Measurements from ENCODE around the gene SIGLEC1. TPM values are rescaled to one million over a fixed set of nuclear protein-coding genes. Genes with fewer than 3 reads are reported as not detected.

The SIGLEC1 gene
- total and polyA plus RNA-seq, 2 experiments from 2014 or later: not detected

DNA sequence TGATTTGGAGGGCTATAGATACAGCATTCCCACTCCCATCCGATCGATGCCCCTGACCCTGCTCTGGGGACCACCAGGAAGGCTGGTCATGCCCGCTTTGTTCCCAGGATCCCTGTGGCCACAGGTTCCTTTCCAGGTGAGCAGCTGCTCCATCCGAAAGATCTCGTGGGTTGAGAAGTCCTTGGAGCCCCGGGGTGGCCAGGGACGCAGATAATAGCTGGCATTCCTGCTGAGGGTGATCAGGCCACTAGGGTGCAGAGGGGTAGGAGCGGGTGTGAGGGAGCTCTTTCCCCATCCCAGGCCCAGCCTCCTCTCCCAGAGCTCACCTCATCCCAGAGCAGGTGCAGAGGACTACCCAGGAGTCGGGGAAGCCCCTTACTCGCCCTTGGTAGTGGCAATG, 38.0 kb downstream of the SIGLEC1 start:
- Histone ChIP-seq H3K4me3 (no peak overlapping the region), H4K20me1 (replicated peaks; ENCODE audit: insufficient read depth) (no peaks in the 10 kb centered on the region), H3F3A (replicated peaks; ENCODE audit: low read depth) (peaks cover 3% of the 10 kb centered on the region; the same call in 1 of the 2 replicates), H3K27ac (ENCODE audit: low read depth) (no peak overlapping the region), H3K4me1 (ENCODE audit: insufficient read depth) (no peaks in the 10 kb centered on the region), H3K79me2 (replicated peaks; ENCODE audit: insufficient read depth) (no peaks in the 10 kb centered on the region), H2AFZ (no peak overlapping the region), H3K27me3 (ENCODE audit: insufficient read depth) (peaks cover 45% of the 10 kb centered on the region), H3K36me3 (ENCODE audit: insufficient read depth) (no peaks in the 10 kb centered on the region), H3K4me2 (no peak overlapping the region), H3K9me2 (ENCODE audit: insufficient read depth) (no peaks in the 10 kb centered on the region)
- DNase-seq (ENCODE audit: low spot score) (no peak), ATAC-seq (no peak)
- no peak overlapping the region for H3K27ac Mint-ChIP-seq
- H3K4me1 Mint-ChIP-seq: peaks cover 33% of the 10 kb centered on the region
- H3K36me3 Mint-ChIP-seq (ENCODE audit: low read depth): no peaks in the 10 kb centered on the region
- no peak overlapping the region for H3K4me3 Mint-ChIP-seq
- TF ChIP-seq CREB1 (CRISPR knock-in tag; IDR thresholded peaks at IDR 0.05; ENCODE audit: low read depth) (no peak), ZNF114 (CRISPR knock-in tag; IDR thresholded peaks at IDR 0.05) (no peak), POLR2AphosphoS5 (IDR thresholded peaks at IDR 0.05; ENCODE audit: low read depth) (no peak), EZH2 (IDR thresholded peaks at IDR 0.05; ENCODE audit: low read depth, unreplicated experiment) (no peak), EZH2phosphoT487 (IDR thresholded peaks at IDR 0.05; ENCODE audit: unreplicated experiment) (no peak), ZNF331 (CRISPR knock-in tag; IDR thresholded peaks at IDR 0.05; ENCODE audit: low read depth) (no peak), NANOG (IDR thresholded peaks at IDR 0.05; ENCODE audit: borderline replicate concordance) (no peak)
- TF ChIP-seq, protein P1, sequence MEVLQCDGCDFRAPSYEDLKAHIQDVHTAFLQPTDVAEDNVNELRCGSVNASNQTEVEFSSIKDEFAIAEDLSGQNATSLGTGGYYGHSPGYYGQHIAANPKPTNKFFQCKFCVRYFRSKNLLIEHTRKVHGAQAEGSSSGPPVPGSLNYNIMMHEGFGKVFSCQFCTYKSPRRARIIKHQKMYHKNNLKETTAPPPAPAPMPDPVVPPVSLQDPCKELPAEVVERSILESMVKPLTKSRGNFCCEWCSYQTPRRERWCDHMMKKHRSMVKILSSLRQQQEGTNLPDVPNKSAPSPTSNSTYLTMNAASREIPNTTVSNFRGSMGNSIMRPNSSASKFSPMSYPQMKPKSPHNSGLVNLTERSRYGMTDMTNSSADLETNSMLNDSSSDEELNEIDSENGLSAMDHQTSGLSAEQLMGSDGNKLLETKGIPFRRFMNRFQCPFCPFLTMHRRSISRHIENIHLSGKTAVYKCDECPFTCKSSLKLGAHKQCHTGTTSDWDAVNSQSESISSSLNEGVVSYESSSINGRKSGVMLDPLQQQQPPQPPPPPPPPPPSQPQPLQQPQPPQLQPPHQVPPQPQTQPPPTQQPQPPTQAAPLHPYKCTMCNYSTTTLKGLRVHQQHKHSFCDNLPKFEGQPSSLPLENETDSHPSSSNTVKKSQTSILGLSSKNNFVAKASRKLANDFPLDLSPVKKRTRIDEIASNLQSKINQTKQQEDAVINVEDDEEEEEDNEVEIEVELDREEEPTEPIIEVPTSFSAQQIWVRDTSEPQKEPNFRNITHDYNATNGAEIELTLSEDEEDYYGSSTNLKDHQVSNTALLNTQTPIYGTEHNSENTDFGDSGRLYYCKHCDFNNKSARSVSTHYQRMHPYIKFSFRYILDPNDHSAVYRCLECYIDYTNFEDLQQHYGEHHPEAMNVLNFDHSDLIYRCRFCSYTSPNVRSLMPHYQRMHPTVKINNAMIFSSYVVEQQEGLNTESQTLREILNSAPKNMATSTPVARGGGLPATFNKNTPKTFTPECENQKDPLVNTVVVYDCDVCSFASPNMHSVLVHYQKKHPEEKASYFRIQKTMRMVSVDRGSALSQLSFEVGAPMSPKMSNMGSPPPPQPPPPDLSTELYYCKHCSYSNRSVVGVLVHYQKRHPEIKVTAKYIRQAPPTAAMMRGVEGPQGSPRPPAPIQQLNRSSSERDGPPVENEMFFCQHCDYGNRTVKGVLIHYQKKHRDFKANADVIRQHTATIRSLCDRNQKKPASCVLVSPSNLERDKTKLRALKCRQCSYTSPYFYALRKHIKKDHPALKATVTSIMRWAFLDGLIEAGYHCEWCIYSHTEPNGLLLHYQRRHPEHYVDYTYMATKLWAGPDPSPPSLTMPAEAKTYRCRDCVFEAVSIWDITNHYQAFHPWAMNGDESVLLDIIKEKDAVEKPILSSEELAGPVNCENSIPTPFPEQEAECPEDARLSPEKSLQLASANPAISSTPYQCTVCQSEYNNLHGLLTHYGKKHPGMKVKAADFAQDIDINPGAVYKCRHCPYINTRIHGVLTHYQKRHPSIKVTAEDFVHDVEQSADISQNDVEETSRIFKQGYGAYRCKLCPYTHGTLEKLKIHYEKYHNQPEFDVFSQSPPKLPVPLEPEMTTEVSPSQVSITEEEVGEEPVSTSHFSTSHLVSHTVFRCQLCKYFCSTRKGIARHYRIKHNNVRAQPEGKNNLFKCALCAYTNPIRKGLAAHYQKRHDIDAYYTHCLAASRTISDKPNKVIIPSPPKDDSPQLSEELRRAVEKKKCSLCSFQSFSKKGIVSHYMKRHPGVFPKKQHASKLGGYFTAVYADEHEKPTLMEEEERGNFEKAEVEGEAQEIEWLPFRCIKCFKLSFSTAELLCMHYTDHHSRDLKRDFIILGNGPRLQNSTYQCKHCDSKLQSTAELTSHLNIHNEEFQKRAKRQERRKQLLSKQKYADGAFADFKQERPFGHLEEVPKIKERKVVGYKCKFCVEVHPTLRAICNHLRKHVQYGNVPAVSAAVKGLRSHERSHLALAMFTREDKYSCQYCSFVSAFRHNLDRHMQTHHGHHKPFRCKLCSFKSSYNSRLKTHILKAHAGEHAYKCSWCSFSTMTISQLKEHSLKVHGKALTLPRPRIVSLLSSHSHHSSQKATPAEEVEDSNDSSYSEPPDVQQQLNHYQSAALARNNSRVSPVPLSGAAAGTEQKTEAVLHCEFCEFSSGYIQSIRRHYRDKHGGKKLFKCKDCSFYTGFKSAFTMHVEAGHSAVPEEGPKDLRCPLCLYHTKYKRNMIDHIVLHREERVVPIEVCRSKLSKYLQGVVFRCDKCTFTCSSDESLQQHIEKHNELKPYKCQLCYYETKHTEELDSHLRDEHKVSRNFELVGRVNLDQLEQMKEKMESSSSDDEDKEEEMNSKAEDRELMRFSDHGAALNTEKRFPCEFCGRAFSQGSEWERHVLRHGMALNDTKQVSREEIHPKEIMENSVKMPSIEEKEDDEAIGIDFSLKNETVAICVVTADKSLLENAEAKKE (CRISPR knock-in tag; IDR thresholded peaks at IDR 0.05): no peak
- TF ChIP-seq, protein P2, sequence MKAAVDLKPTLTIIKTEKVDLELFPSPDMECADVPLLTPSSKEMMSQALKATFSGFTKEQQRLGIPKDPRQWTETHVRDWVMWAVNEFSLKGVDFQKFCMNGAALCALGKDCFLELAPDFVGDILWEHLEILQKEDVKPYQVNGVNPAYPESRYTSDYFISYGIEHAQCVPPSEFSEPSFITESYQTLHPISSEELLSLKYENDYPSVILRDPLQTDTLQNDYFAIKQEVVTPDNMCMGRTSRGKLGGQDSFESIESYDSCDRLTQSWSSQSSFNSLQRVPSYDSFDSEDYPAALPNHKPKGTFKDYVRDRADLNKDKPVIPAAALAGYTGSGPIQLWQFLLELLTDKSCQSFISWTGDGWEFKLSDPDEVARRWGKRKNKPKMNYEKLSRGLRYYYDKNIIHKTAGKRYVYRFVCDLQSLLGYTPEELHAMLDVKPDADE (IDR thresholded peaks at IDR 0.05): no peak
- TF ChIP-seq, protein P3, sequence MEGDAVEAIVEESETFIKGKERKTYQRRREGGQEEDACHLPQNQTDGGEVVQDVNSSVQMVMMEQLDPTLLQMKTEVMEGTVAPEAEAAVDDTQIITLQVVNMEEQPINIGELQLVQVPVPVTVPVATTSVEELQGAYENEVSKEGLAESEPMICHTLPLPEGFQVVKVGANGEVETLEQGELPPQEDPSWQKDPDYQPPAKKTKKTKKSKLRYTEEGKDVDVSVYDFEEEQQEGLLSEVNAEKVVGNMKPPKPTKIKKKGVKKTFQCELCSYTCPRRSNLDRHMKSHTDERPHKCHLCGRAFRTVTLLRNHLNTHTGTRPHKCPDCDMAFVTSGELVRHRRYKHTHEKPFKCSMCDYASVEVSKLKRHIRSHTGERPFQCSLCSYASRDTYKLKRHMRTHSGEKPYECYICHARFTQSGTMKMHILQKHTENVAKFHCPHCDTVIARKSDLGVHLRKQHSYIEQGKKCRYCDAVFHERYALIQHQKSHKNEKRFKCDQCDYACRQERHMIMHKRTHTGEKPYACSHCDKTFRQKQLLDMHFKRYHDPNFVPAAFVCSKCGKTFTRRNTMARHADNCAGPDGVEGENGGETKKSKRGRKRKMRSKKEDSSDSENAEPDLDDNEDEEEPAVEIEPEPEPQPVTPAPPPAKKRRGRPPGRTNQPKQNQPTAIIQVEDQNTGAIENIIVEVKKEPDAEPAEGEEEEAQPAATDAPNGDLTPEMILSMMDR (conservative IDR thresholded peaks at IDR 0.05; ENCODE audit: low read depth in 2 of 2): no peak
- H3K9me3 Mint-ChIP-seq: no peaks in the 10 kb centered on the region; the same call in 2 of the 3 replicates
- H3K27me3 Mint-ChIP-seq (ENCODE audit: insufficient read depth, low read depth, poor library complexity): peaks cover 32% of the 10 kb centered on the region
